IPS-NIHi11 (cell line): ENCODE results near the gene S1PR1.
A peak's percentile ranks its signal among the peaks of the same experiment; 100 is the strongest.

ENCODE experiments used
- DNase-seq: peaks from one replicate; pipeline ENCODE4 v3.0.0; 2012; ENCODE audit warnings: mixed read lengths, low spot score

The S1PR1 gene

GRCh38 chr1:101280049-101280592, 43.3 kb downstream of the S1PR1 start:
- no peak for DNase-seq

- DNase-seq: no peak
Measured at GRCh38 chr1:101280942-101281654, 44.3 kb downstream of the S1PR1 start.

GRCh38 chr1:101281751-101282150, 44.9 kb downstream of the S1PR1 start:
- no peak for DNase-seq

- DNase-seq: no peak
Measured at GRCh38 chr1:101282314-101283038, 45.7 kb downstream of the S1PR1 start.

- DNase-seq: no peak
Measured at GRCh38 chr1:101283443-101283842, 46.6 kb downstream of the S1PR1 start.

GRCh38 chr1:101284021-101284420, 47.2 kb downstream of the S1PR1 start:
- no peak for DNase-seq

GRCh38 chr1:101284622-101285218, 47.9 kb downstream of the S1PR1 start:
- DNase-seq: no peak

- DNase-seq: no peak
Measured at GRCh38 chr1:101285922-101286570, 49.2 kb downstream of the S1PR1 start.

GRCh38 chr1:101288491-101288944, 51.7 kb downstream of the S1PR1 start:
- peak; percentile 66 for DNase-seq

GRCh38 chr1:101290119-101290921, 53.5 kb downstream of the S1PR1 start:
- no peak for DNase-seq
